SU-DHL-6 (cell line): ENCODE results near the gene WNT7B.

ENCODE experiments used
- H2AFZ ChIP-seq: fragments of 200-600 bp; sonication (generic); 2 replicates; pipeline ENCODE4 v1.6.1; 2014; ENCODE audit warnings: low read depth, mild to moderate bottlenecking, moderate library complexity, mixed read lengths, antibody characterized with exemption, low read length; ENCODE audit not compliant: severe bottlenecking
- H3F3A ChIP-seq: fragments of 200-600 bp; shearing (Covaris generic); 2 replicates; pipeline ENCODE4 v1.6.0; 2016; ENCODE audit warnings: antibody characterized with exemption, mild to moderate bottlenecking; ENCODE audit not compliant: insufficient read depth
- H3K27ac ChIP-seq: fragments of 200-600 bp; sonication (generic); 2 replicates; pipeline ENCODE4 v1.5.1; 2016; ENCODE audit warnings: low read depth, mild to moderate bottlenecking, low read length, moderate library complexity, mixed read lengths
- H3K27me3 ChIP-seq: fragments of 200-600 bp; sonication (generic), shearing (Covaris generic); 2 replicates; pipeline ENCODE4 v1.6.0; 2014; ENCODE audit warnings: mild to moderate bottlenecking, low read length
- H3K36me3 ChIP-seq: fragments of 200-600 bp; sonication (generic); 2 replicates; pipeline ENCODE4 v1.6.1; 2014; ENCODE audit warnings: mild to moderate bottlenecking, low read length, mixed read lengths
- H3K4me2 ChIP-seq: fragments of 300-600, 200-600 bp; shearing (Covaris generic), sonication (generic); 2 replicates; pipeline ENCODE4 v1.6.0; 2014; ENCODE audit warnings: low read length, low read depth, mild to moderate bottlenecking; ENCODE audit not compliant: poor library complexity, severe bottlenecking
- H3K4me3 ChIP-seq: fragments of 200-600 bp; sonication (generic); 2 replicates; pipeline ENCODE4 v1.5.1; 2014; ENCODE audit warnings: antibody characterized with exemption, low read length, mild to moderate bottlenecking, mixed read lengths; ENCODE audit not compliant: insufficient read depth, poor library complexity, severe bottlenecking
- H3K79me2 ChIP-seq: fragments of 200-600 bp; sonication (generic); 2 replicates; pipeline ENCODE4 v1.6.1; 2014; ENCODE audit warnings: mild to moderate bottlenecking, low read length, moderate library complexity; ENCODE audit not compliant: insufficient read depth
- H3K9ac ChIP-seq: fragments of 200-600 bp; sonication (generic); 2 replicates; pipeline ENCODE4 v1.7.0; 2014; ENCODE audit warnings: mild to moderate bottlenecking, low read length
- H3K9me2 ChIP-seq: fragments of 200-600 bp; sonication (generic); replicated peaks from 2 replicates; pipeline ENCODE4 v1.6.1; 2014; ENCODE audit warnings: low read length; ENCODE audit not compliant: insufficient read depth
- H3K9me3 ChIP-seq: fragments of 200-600 bp; sonication (generic); 2 replicates; pipeline ENCODE4 v1.6.1; 2014; ENCODE audit warnings: low read length, mixed read lengths; ENCODE audit not compliant: insufficient read depth
- H4K20me1 ChIP-seq: fragments of 200-600 bp; sonication (generic); 2 replicates; pipeline ENCODE4 v1.6.1; 2014; ENCODE audit warnings: low read depth, mild to moderate bottlenecking, antibody characterized with exemption, low read length, moderate library complexity, mixed read lengths
- CTCF ChIP-seq: fragments of 200-600 bp; sonication (generic); IDR thresholded peaks from one replicate; pipeline ENCODE4 v1.5.1; 2017; ENCODE audit warnings: antibody characterized with exemption, mild to moderate bottlenecking, low read length, moderate library complexity; ENCODE audit not compliant: insufficient read depth, poor library complexity, severe bottlenecking
- EZH2phosphoT487 ChIP-seq: fragments of 200-600 bp; sonication (generic), shearing (Covaris generic); conservative IDR thresholded peaks from 2 replicates; pipeline ENCODE4 v1.6.1; 2018; ENCODE audit warnings: mild to moderate bottlenecking, antibody characterized with exemption, low read length, moderate library complexity, mixed read lengths

Gene WNT7B

GRCh38 chr22:45977003-45977411 lies at the start of gene WNT7B:
TSS of gene WNT7B (minus strand) at chr22:45977162. CDS start at chr22:45976754, 408 bp downstream.
- Histone ChIP-seq H2AFZ (no peak within 1 kb of the TSS), H3F3A (no peaks in the 10 kb centered on the region), H3K9me3 (no peaks in the 10 kb centered on the region), H3K4me3 (no peak within 1 kb of the TSS), H3K9me2 (no peaks in the 10 kb centered on the region), H3K27ac (no peak within 1 kb of the TSS), H3K4me2 (no peak within 1 kb of the TSS), H4K20me1 (no peaks in the 10 kb centered on the region), H3K79me2 (no peaks in the 10 kb centered on the region), H3K36me3 (no peaks in the 10 kb centered on the region), H3K27me3 (no peaks in the 10 kb centered on the region), H3K9ac (no peak within 1 kb of the TSS)
- TF ChIP-seq EZH2phosphoT487 (no peak), CTCF (no peak)

- Histone ChIP-seq H3K27me3 (no peaks in the 10 kb centered on the region), H3K9me3 (no peaks in the 10 kb centered on the region), H3K27ac (no peak overlapping the region), H3F3A (no peaks in the 10 kb centered on the region), H2AFZ (no peak overlapping the region), H3K36me3 (no peaks in the 10 kb centered on the region), H3K79me2 (no peaks in the 10 kb centered on the region), H3K4me3 (no peak overlapping the region), H3K9ac (no peak overlapping the region), H3K4me2 (no peak overlapping the region), H3K9me2 (no peaks in the 10 kb centered on the region), H4K20me1 (no peaks in the 10 kb centered on the region)
- TF ChIP-seq EZH2phosphoT487 (no peak), CTCF (no peak)
Measured at GRCh38 chr22:46025973-46026898, 49.3 kb upstream of the WNT7B start.

- H3K9me2 ChIP-seq: no peaks in the 10 kb centered on the region
- no peak overlapping the region for H3K9ac ChIP-seq
- H3K36me3 ChIP-seq: no peaks in the 10 kb centered on the region
- H2AFZ ChIP-seq: no peak overlapping the region
- no peak overlapping the region for H3K4me3 ChIP-seq
- no peak for TF ChIP-seq CTCF
- no peak for TF ChIP-seq EZH2phosphoT487
- no peak overlapping the region for H3K4me2 ChIP-seq
- H3K27me3 ChIP-seq: no peaks in the 10 kb centered on the region
- no peaks in the 10 kb centered on the region for H4K20me1 ChIP-seq
- H3F3A ChIP-seq: no peaks in the 10 kb centered on the region
- no peaks in the 10 kb centered on the region for H3K9me3 ChIP-seq
- no peak overlapping the region for H3K27ac ChIP-seq
- no peaks in the 10 kb centered on the region for H3K79me2 ChIP-seq
Measured at GRCh38 chr22:46025225-46025972, 48.4 kb upstream of the WNT7B start.
